HUDEP-2 (cell line): ENCODE data around the gene INAFM2.

ENCODE experiments used
- DNase-seq, 76 experiments: peaks; one replicate each; lab custom pipeline; 2025; ENCODE audit not compliant: unreplicated experiment in 76 of 76; lab: John Stamatoyannopoulos, UW

INAFM2 gene

GRCh38 chr15:40340038-40340739, 16.7 kb downstream of the INAFM2 start:
- peak in 1 of 76 experiments; percentile 69 for DNase-seq

- peak in 73 of 76 experiments; percentile 25 to 88 (median 74) for DNase-seq
Measured at GRCh38 chr15:40340740-40341400, 17.4 kb downstream of the INAFM2 start, which contains the start of gene CCDC9B. Gene CCDC9B (minus strand): TSS chr15:40340939. CDS start chr15:40340819, 120 bp downstream.

GRCh38 chr15:40342416-40343320, 19.2 kb downstream of the INAFM2 start:
- DNase-seq, result no peak

GRCh38 chr15:40343512-40343911, 20.0 kb downstream of the INAFM2 start:
- DNase-seq, result no peak

- no peak for DNase-seq
Measured at GRCh38 chr15:40344217-40344616, 20.7 kb downstream of the INAFM2 start.

- DNase-seq, result peak in 60 of 76 experiments; percentile 13 to 67 (median 44)
Measured at GRCh38 chr15:40344631-40345120, 21.2 kb downstream of the INAFM2 start.

- no peak for DNase-seq
Measured at GRCh38 chr15:40345225-40345866, 21.9 kb downstream of the INAFM2 start.

- DNase-seq, result peak in 8 of 76 experiments; percentile 4 to 25 (median 12)
Measured at GRCh38 chr15:40345867-40346578, 22.5 kb downstream of the INAFM2 start.

- no peak for DNase-seq
Measured at GRCh38 chr15:40346579-40347558, 23.4 kb downstream of the INAFM2 start.

- DNase-seq, result peak in 7 of 76 experiments; percentile 3 to 28 (median 14)
Measured at GRCh38 chr15:40347559-40348473, 24.3 kb downstream of the INAFM2 start.

GRCh38 chr15:40348474-40348870, 25.0 kb downstream of the INAFM2 start:
- DNase-seq, result peak in 57 of 76 experiments; percentile 7 to 61 (median 38)

GRCh38 chr15:40349163-40349562, 25.7 kb downstream of the INAFM2 start:
- no peak for DNase-seq

GRCh38 chr15:40352281-40352901, 28.9 kb downstream of the INAFM2 start:
- DNase-seq, result no peak

- no peak for DNase-seq
Measured at GRCh38 chr15:40353697-40354096, 30.2 kb downstream of the INAFM2 start.

- DNase-seq, result peak in 16 of 76 experiments; percentile 3 to 32 (median 16)
Measured at GRCh38 chr15:40354408-40355171, 31.1 kb downstream of the INAFM2 start.

GRCh38 chr15:40355976-40356585, 32.6 kb downstream of the INAFM2 start:
- DNase-seq, result no peak
